AG10803 (cell line): ENCODE data around the gene TRPM8.

Experiments used
- DNase-seq: peaks from one replicate; pipeline ENCODE4 v3.0.0; 2010; ENCODE audit warnings: low read depth
- H3K4me3 ChIP-seq: 2 replicates; pipeline ENCODE4 v1.5.1; 2011; ENCODE audit warnings: mild to moderate bottlenecking, low read length, control low read depth
- CTCF ChIP-seq: conservative IDR thresholded peaks from 2 replicates; pipeline ENCODE4 v1.5.1; 2011; ENCODE audit warnings: mild to moderate bottlenecking, low read length, control low read depth, inconsistent platforms

The TRPM8 gene

GRCh38 chr2:234026693-234027254, 109.6 kb downstream of the TRPM8 start:
- no peak for DNase-seq
- H3K4me3 ChIP-seq: no peak overlapping the region

GRCh38 chr2:234027641-234028040, 110.5 kb downstream of the TRPM8 start:
- no peak for DNase-seq
- no peak overlapping the region for H3K4me3 ChIP-seq
- TF ChIP-seq CTCF: no peak

More at GRCh38 chr2:234026693-234027254, 109.6 kb downstream of the TRPM8 start:
- no peak for TF ChIP-seq CTCF

GRCh38 chr2:234029150-234029733, 112.1 kb downstream of the TRPM8 start:
- TF ChIP-seq CTCF: no peak

GRCh38 chr2:234031207-234031606, 114.0 kb downstream of the TRPM8 start:
- H3K4me3 ChIP-seq: no peak overlapping the region
- DNase-seq: peak; percentile 20
- no peak for TF ChIP-seq CTCF

More at GRCh38 chr2:234029150-234029733, 112.1 kb downstream of the TRPM8 start:
- DNase-seq: peak; percentile 21
- no peak overlapping the region for H3K4me3 ChIP-seq

GRCh38 chr2:234032279-234032856, 115.2 kb downstream of the TRPM8 start:
- H3K4me3 ChIP-seq: no peak overlapping the region
- peak; percentile 83 for DNase-seq
- TF ChIP-seq CTCF: no peak

GRCh38 chr2:234033174-234033573, 116.0 kb downstream of the TRPM8 start:
- no peak for TF ChIP-seq CTCF
- no peak overlapping the region for H3K4me3 ChIP-seq

GRCh38 chr2:234033885-234034284, 116.7 kb downstream of the TRPM8 start:
- no peak overlapping the region for H3K4me3 ChIP-seq
- DNase-seq: no peak
- TF ChIP-seq CTCF: no peak

More at GRCh38 chr2:234033174-234033573, 116.0 kb downstream of the TRPM8 start:
- DNase-seq: no peak
